ENCODE results near the gene TCF7L2.

Gene TCF7L2

DNA sequence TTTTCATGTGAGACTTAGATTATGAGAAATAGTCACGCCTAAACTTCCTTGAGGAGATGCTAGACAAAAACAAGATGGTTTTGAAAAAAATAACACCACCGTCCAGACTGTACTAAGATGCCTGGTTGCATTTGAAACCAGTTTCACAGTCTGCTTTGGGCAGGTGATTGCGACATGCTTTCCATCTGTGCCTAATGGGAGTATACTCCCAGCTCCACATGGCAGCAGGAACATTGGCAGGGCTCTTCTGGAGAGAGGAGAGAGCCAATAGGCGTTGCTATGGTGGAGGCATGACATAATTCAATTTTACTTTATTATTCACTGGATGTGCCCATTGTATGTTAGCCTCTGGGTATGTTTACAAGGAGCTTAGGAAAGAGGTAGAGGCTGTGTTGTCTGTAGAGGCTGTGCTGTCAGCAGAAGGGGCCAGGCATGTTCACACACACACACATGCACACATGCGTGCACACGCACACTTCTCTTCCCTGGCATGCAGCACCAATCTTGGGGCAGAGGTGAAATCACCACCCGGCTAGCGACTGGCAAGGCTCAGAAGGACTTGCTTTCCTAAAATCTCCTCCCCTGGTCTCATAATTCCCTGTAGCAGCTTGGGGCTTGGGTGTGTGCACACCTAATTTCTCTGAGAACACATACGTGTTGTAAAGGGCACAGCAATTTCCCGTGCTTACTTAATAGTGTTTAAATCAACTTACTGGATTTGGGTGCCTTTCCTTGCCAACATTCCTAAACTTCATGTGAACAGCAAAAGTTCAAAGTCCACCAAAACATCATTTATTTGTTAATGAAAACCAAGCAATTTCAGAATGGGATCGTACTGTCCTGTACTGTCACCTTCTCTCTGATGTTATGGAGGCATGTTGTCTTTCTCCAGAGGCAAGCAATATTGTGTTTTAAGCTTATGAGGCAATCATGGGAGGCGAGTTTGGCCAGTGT is 162.1 kb downstream of the TCF7L2 start:
- TF ChIP-seq POLR2AphosphoS5 (IDR thresholded peaks at IDR 0.05; ENCODE audit: low read depth, low read length) (no peak), FOXP2 (optimal IDR thresholded peaks at IDR 0.05; ENCODE audit: borderline replicate concordance, extremely low read depth, extremely low read length, insufficient read depth) (no peak), TAF1 (IDR thresholded peaks at IDR 0.05; ENCODE audit: borderline replicate concordance, insufficient read depth, low read length) (no peak), SIN3A (IDR thresholded peaks at IDR 0.05; ENCODE audit: borderline replicate concordance, insufficient read depth, low read length) (no peak)
- TF ChIP-seq, protein P1, sequence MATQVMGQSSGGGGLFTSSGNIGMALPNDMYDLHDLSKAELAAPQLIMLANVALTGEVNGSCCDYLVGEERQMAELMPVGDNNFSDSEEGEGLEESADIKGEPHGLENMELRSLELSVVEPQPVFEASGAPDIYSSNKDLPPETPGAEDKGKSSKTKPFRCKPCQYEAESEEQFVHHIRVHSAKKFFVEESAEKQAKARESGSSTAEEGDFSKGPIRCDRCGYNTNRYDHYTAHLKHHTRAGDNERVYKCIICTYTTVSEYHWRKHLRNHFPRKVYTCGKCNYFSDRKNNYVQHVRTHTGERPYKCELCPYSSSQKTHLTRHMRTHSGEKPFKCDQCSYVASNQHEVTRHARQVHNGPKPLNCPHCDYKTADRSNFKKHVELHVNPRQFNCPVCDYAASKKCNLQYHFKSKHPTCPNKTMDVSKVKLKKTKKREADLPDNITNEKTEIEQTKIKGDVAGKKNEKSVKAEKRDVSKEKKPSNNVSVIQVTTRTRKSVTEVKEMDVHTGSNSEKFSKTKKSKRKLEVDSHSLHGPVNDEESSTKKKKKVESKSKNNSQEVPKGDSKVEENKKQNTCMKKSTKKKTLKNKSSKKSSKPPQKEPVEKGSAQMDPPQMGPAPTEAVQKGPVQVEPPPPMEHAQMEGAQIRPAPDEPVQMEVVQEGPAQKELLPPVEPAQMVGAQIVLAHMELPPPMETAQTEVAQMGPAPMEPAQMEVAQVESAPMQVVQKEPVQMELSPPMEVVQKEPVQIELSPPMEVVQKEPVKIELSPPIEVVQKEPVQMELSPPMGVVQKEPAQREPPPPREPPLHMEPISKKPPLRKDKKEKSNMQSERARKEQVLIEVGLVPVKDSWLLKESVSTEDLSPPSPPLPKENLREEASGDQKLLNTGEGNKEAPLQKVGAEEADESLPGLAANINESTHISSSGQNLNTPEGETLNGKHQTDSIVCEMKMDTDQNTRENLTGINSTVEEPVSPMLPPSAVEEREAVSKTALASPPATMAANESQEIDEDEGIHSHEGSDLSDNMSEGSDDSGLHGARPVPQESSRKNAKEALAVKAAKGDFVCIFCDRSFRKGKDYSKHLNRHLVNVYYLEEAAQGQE (IDR thresholded peaks at IDR 0.05; ENCODE audit: insufficient read depth in 1 of 2, low read depth in 2 of 2, low read length in 2 of 2): no peak

DNA sequence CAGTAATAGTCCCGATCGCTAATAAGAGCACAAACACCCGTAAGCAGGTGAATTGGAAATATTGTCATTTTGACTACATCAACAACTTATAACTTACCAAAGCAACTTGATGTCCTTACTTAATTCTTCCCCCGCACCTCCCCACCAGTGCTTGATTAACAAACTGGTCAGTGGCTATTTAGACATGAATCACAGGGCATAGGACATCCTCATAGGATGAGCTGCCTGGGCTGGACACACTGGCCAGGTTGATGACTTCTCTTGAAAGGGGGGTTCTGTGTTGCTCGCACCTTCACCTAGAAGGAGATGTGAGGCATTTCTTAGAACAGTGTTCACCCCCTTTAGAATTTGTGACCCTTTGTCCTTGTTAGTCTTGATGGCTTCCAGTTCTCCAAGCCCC is 163.2 kb downstream of the TCF7L2 start:
- TF ChIP-seq, protein P1 (IDR thresholded peaks at IDR 0.05; ENCODE audit: insufficient read depth in 1 of 2, low read depth in 2 of 2, low read length in 2 of 2): no peak
- no peak for TF ChIP-seq POLR2AphosphoS5 (IDR thresholded peaks at IDR 0.05; ENCODE audit: low read depth, low read length)
- TF ChIP-seq SIN3A (IDR thresholded peaks at IDR 0.05; ENCODE audit: borderline replicate concordance, insufficient read depth, low read length): no peak
- no peak for TF ChIP-seq FOXP2 (optimal IDR thresholded peaks at IDR 0.05; ENCODE audit: borderline replicate concordance, extremely low read depth, extremely low read length, insufficient read depth)

DNA sequence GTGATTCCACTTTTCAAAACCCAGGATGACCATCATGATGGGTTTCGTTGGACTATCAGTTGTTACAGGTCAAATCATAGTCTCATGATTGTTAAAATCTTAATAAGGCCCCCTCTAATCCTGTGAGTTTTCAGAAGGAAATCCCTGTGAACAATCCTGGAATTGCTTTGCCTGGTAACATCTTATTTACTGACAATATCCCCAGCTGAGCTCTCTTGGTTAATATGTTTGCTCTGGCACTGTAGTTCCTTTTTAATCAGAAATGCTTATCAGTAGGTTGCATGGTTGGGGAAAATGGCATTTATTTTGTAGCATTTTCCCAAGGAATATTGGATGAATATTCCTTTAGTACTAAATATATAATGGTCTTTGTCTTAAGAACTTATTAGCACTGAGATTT is 163.9 kb downstream of the TCF7L2 start:
- TF ChIP-seq, protein P1 (IDR thresholded peaks at IDR 0.05; ENCODE audit: insufficient read depth in 1 of 2, low read depth in 2 of 2, low read length in 2 of 2): no peak
- TF ChIP-seq POLR2AphosphoS5 (IDR thresholded peaks at IDR 0.05; ENCODE audit: low read depth, low read length) (no peak), TAF1 (IDR thresholded peaks at IDR 0.05; ENCODE audit: borderline replicate concordance, insufficient read depth, low read length) (no peak), FOXP2 (optimal IDR thresholded peaks at IDR 0.05; ENCODE audit: borderline replicate concordance, extremely low read depth, extremely low read length, insufficient read depth) (no peak), SIN3A (IDR thresholded peaks at IDR 0.05; ENCODE audit: borderline replicate concordance, insufficient read depth, low read length) (no peak)

DNA sequence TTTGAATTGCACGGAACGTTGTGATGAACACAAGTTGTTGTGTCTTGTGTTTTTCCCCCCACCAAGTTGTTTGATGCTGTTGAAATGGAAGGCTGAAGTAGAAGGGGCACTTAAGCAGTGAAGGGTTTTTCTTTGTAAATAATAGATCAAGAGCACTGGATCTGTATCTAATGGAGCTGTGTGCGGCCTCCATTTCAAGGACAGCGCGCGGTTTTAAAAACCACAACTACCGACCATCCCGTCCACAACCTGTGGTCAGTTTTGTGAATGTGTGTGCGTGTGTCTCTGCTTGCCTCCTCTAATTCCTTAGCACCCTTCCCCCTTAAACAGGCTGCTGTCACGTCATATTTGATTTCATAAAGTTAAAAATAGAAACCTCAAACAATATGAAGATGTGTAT is 165.5 kb downstream of the TCF7L2 start:
- TF ChIP-seq POLR2AphosphoS5 (IDR thresholded peaks at IDR 0.05; ENCODE audit: low read depth, low read length): no peak
- TF ChIP-seq TAF1 (IDR thresholded peaks at IDR 0.05; ENCODE audit: borderline replicate concordance, insufficient read depth, low read length): no peak
- TF ChIP-seq, protein P1 (IDR thresholded peaks at IDR 0.05; ENCODE audit: insufficient read depth in 1 of 2, low read depth in 2 of 2, low read length in 2 of 2): no peak
- TF ChIP-seq FOXP2 (optimal IDR thresholded peaks at IDR 0.05; ENCODE audit: borderline replicate concordance, extremely low read depth, extremely low read length, insufficient read depth): no peak
- TF ChIP-seq SIN3A (IDR thresholded peaks at IDR 0.05; ENCODE audit: borderline replicate concordance, insufficient read depth, low read length): no peak

All from PFSK-1 (cell line).